GM12878 (cell line): ENCODE data around the gene SRCAP.

Experiments used
- CTCF ChIP-seq, 3 experiments: IDR thresholded peaks in 2 of 3; conservative IDR thresholded peaks in 1 of 3; 2 replicates each; pipeline ENCODE4 v1.5.1; 2011; ENCODE audit warnings: low read depth in 3 of 3, low read length in 3 of 3, mild to moderate bottlenecking in 3 of 3, control low read depth in 2 of 3, moderate library complexity in 2 of 3, inconsistent platforms in 1 of 3, mixed read lengths in 1 of 3; ENCODE audit not compliant: control insufficient read depth in 2 of 3, insufficient read depth in 1 of 3; ENCODE audit errors: extremely low read depth in 1 of 3
- EGR1 ChIP-seq, 2 experiments: IDR thresholded peaks; 1 replicate in 1 of 2; 2 replicates in 1 of 2; pipeline ENCODE4 v1.6.1; 2011 to 2012; ENCODE audit warnings: low read depth in 2 of 2, low read length in 2 of 2, borderline replicate concordance in 1 of 2, mild to moderate bottlenecking in 1 of 2, moderate library complexity in 1 of 2
- POLR2AphosphoS5 ChIP-seq: IDR thresholded peaks from 2 replicates; pipeline ENCODE4 v1.6.1; 2011; ENCODE audit warnings: mild to moderate bottlenecking, low read length, inconsistent platforms
- SP1 ChIP-seq: IDR thresholded peaks from one replicate; pipeline ENCODE4 v1.6.1; 2011; ENCODE audit warnings: low read depth, low read length
- SUZ12 ChIP-seq: fragments of 200-600 bp; sonication (generic); IDR thresholded peaks from one replicate; pipeline ENCODE4 v1.6.1; 2018; ENCODE audit warnings: antibody characterized with exemption, mild to moderate bottlenecking; ENCODE audit not compliant: unreplicated experiment
- TBL1XR1 ChIP-seq: IDR thresholded peaks from 2 replicates; pipeline ENCODE4 v1.6.1; 2012; ENCODE audit warnings: low read depth, low read length, improper control_type of control experiment
- USF2 ChIP-seq: IDR thresholded peaks from 2 replicates; pipeline ENCODE4 v1.6.1; 2011; ENCODE audit warnings: low read depth, low read length, improper control_type of control experiment, borderline replicate concordance
- ZSCAN29 ChIP-seq: fragments of 450-650 bp; IDR thresholded peaks from 2 replicates; pipeline ENCODE4 v1.6.1; 2017; ENCODE audit warnings: mild to moderate bottlenecking, moderate library complexity

GRCh38 chr16:30725418-30725792 lies 26.4 kb downstream of the SRCAP start:
- TF ChIP-seq ZSCAN29 (no peak), SUZ12 (no peak), TBL1XR1 (no peak), CTCF (IDR thresholded peaks at IDR 0.05 in 2 of 3, conservative IDR thresholded peaks at IDR 0.05 in 1 of 3; ENCODE audit: control insufficient read depth in 2 of 3, extremely low read depth in 1 of 3, insufficient read depth in 1 of 3, low read depth in 3 of 3, low read length in 3 of 3) (no peak), SP1 (no peak), EGR1 (IDR thresholded peaks at IDR 0.05; ENCODE audit: borderline replicate concordance in 1 of 2, low read depth in 2 of 2, low read length in 2 of 2) (no peak), USF2 (no peak), POLR2AphosphoS5 (no peak)
